Adipocyte (in vitro differentiated cells): ENCODE data around the gene MPHOSPH10.
A peak's percentile ranks its signal among the peaks of the same experiment; 100 is the strongest.

Experiments used
- DNase-seq: peaks from one replicate; pipeline ENCODE4 v3.0.0-alpha.2; 2015; ENCODE audit warnings: low read depth
- H3K27me3 ChIP-seq: replicated peaks from 2 replicates; pipeline ENCODE4 v1.7.0; 2013; ENCODE audit warnings: mild to moderate bottlenecking, low read length, moderate library complexity; ENCODE audit not compliant: control insufficient read depth, insufficient read depth
- H3K36me3 ChIP-seq: 2 replicates; pipeline ENCODE4 v1.7.0; 2013; ENCODE audit warnings: low read length, mild to moderate bottlenecking, moderate library complexity; ENCODE audit not compliant: control insufficient read depth, insufficient read depth, severe bottlenecking
- H3K4me1 ChIP-seq: 2 replicates; pipeline ENCODE4 v1.7.0; 2013; ENCODE audit warnings: mild to moderate bottlenecking, low read length, moderate library complexity; ENCODE audit not compliant: control insufficient read depth, insufficient read depth
- H3K4me3 ChIP-seq: 2 replicates; pipeline ENCODE4 v1.7.0; 2013; ENCODE audit warnings: mild to moderate bottlenecking, low read length, moderate library complexity
- H3K9ac ChIP-seq: 2 replicates; pipeline ENCODE4 v1.7.0; 2013; ENCODE audit warnings: mild to moderate bottlenecking, low read length, moderate library complexity
- H3K9me3 ChIP-seq: 2 replicates; pipeline ENCODE4 v1.7.0; 2013; ENCODE audit warnings: mild to moderate bottlenecking, low read length, moderate library complexity; ENCODE audit not compliant: control insufficient read depth

The MPHOSPH10 gene

DNA sequence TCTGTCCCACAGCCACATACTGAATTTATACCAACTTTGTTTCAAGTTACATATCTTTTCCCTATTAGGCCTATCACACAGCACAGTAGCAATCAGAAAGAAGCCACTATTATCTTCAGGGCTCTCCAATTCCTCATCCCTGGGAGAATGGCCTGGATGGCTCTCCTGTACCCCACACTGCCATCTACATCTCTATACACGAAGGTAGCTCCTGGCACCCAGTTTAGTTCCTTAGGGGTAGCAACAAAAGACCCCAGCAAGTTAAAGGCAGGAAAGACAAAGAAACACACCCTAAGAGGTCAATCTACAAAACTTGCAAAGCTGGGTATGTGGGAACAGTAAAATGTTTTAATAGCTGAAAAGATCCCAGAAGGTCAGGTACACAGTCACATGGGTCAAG lies 56.5 kb downstream of the MPHOSPH10 start:
- no peaks in the 10 kb centered on the region for H3K9me3 ChIP-seq
- DNase-seq = no peak
- H3K4me3 ChIP-seq = no peak overlapping the region
- H3K27me3 ChIP-seq = peaks cover 4% of the 10 kb centered on the region
- no peak overlapping the region for H3K9ac ChIP-seq
- no peaks in the 10 kb centered on the region for H3K4me1 ChIP-seq
- no peaks in the 10 kb centered on the region for H3K36me3 ChIP-seq

DNA sequence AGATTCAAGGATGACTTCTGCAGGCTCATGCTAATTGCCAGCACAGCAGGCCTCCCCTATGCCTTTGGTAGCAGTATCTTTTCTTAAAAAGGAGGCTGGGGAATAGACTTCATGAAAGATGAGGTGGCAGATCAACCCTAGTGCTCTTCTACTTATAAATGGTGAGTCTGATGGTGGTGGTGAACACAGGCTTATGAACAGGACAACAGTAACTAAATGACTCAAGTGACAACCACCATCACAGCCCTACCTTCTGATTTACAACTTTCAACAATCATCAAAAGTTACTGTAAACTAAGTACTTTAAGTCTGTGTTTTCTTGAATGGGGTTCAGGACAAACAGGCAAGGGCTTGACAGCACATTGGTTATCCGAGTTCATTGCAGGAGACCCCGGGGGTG lies 57.2 kb downstream of the MPHOSPH10 start:
- DNase-seq = no peak
- no peaks in the 10 kb centered on the region for H3K9me3 ChIP-seq

DNA sequence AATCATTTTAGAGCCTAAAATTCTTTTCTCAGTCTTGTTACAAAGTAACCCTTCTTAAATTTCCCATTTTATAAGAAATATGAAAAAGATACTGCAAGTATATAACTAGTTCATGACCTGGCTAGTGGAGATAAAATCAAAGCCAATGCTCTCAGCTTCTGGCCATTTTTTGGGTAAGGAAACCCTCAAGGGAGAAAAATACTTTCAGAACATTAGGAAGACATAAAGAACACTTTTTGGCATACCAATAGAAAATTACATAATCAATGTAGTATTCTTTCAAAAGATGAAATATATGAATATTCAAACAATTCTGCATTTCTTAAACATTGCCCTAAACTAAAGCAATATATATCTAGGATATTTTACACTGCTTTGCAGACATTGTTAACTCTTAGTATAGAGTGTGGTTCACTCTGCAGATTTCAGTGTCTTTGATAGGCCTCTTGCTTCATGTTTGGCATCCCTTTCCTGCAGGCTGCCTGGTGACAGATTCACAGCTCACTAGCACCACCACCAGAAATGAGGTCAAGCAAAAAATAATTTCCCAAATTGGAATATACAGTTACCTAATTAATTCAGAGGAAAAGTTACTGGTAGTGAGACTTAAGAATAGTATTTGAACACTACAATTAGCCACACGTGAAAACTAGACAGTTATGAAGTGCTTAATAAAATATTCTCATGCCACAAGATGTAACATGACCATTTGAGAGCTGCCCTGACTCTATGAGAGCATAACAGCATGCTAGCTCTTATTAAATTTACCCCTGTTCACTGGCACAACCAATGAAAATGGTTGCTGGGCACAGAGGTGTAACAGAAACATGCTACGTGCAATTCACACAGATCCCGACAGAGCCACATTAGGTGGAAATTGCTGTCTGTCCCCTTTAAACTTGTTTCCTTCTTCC lies 60.5 kb downstream of the MPHOSPH10 start:
- no peak overlapping the region for H3K9ac ChIP-seq
- peaks cover 4% of the 10 kb centered on the region for H3K9me3 ChIP-seq
- no peak overlapping the region for H3K4me3 ChIP-seq
- H3K36me3 ChIP-seq = no peaks in the 10 kb centered on the region
- no peaks in the 10 kb centered on the region for H3K4me1 ChIP-seq
- H3K27me3 ChIP-seq = peaks cover 4% of the 10 kb centered on the region
- peak; percentile 25 for DNase-seq

More for the DNA sequence above, 57.2 kb downstream of the MPHOSPH10 start:
- Histone ChIP-seq H3K4me3 (no peak overlapping the region), H3K36me3 (no peaks in the 10 kb centered on the region), H3K4me1 (no peaks in the 10 kb centered on the region), H3K27me3 (peaks cover 4% of the 10 kb centered on the region), H3K9ac (no peak overlapping the region)

DNA sequence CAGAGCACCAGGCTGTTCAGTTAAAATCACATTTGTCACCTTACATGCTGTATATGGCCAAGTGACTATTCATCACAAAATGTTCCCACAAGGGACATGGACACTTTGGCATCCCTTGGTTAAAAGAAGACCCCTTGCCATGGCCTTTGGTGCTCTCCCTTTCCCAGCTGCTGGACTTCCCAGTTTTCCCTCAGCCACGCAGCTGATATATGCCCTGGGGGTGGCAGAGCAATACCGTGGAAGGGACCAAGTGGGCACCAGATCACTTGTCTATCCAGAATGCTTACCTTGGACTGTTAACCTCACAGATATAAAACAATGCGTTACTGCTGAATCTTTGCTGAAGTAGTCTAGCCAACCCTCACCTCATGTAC lies 61.1 kb downstream of the MPHOSPH10 start:
- Histone ChIP-seq H3K4me1 (no peaks in the 10 kb centered on the region), H3K36me3 (no peaks in the 10 kb centered on the region), H3K4me3 (no peak overlapping the region), H3K9ac (no peak overlapping the region), H3K9me3 (peaks cover 9% of the 10 kb centered on the region), H3K27me3 (peaks cover 4% of the 10 kb centered on the region)
- DNase-seq = no peak
